GM19099 (cell line): ENCODE results near the gene KRTAP10-8.
"Not testable (repeated sequence)": the region's sequence is repeated elsewhere in the genome, so short reads cannot be mapped to it uniquely, and the experiment has no call there.

Source experiments
- POLR2A ChIP-seq: IDR thresholded peaks from 3 replicates; pipeline ENCODE4 v1.6.1; 2011; ENCODE audit warnings: low read depth; ENCODE audit not compliant: insufficient read length; ENCODE audit errors: extremely low read depth

The KRTAP10-8 gene

DNA sequence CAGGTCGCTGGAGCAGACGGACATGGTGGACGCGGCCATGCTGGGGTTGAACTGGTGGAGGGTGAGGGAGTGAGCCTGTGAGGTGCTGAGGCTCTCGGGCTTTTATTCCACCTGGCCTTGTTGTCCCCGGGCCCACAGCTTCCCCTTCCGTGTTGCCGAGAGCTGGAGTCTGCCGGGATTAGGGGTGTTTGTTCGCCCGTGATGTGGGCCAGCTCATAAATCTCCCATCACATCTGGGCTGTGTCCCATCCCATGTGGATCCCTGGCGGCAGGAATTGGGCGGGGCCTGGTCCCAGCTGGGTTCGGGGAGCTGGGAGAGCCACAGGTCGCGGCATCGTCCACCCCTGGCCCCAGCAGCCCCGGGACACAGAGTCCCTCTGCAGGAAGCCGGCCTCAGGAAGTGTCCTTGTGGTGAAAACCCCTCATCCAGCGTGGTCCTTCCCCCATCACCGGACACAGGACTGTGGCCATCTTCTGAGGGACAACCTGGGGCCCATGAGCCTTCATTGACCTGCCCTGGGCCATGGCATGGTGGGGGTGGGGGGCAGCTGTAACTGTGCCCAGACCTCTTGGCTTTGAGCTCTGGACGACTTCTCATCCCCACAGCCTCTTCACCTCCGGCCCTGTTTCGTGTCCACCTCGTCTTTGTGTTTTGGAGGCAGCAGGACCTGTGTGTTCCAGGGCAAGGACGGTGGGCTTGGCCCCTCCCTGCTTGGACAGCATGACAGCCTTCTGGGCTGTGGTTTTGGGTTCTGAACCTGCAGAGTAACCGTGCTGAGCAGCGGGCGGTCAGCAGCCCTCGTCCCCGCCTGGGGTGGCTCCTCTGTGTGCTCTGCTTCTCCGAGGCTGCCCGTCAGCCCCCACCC is 19.2 kb upstream of the KRTAP10-8 start, which contains the start of gene KRTAP10-6:
TSS of gene KRTAP10-6 (minus strand) at position 60 of the 866 bp plus-strand sequence. CDS start at position 39, 21 bp downstream.
- TF ChIP-seq POLR2A, result no peak

GRCh38 chr21:44593598-44594405 is 18.1 kb upstream of the KRTAP10-8 start:
- TF ChIP-seq POLR2A, result no peak

GRCh38 chr21:44594406-44594916 is 17.4 kb upstream of the KRTAP10-8 start:
- no peak for TF ChIP-seq POLR2A

- TF ChIP-seq POLR2A, result no peak
Measured at GRCh38 chr21:44595524-44595923, 16.4 kb upstream of the KRTAP10-8 start.

- no peak for TF ChIP-seq POLR2A
Measured at GRCh38 chr21:44596068-44596725, 15.7 kb upstream of the KRTAP10-8 start.

DNA sequence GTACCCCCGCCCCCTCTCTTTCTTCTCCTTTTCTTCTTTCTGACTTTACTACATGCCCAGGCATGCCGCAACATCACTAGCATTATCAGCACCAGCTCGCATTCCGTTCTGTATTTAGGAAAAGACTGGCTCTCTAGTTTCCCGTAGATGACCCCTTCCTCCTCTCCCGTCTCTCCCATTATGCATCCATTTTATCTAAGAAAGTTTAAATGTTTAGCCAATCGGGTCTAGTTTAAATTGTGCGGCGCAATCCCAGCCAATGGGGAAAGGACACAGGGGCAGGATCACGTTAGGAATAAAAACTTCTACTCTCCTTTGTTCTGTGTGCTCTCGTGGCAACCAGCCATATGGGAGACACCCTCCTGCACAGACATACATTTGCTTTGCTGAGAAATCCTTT is 13.8 kb upstream of the KRTAP10-8 start:
- TF ChIP-seq POLR2A, result no peak

DNA sequence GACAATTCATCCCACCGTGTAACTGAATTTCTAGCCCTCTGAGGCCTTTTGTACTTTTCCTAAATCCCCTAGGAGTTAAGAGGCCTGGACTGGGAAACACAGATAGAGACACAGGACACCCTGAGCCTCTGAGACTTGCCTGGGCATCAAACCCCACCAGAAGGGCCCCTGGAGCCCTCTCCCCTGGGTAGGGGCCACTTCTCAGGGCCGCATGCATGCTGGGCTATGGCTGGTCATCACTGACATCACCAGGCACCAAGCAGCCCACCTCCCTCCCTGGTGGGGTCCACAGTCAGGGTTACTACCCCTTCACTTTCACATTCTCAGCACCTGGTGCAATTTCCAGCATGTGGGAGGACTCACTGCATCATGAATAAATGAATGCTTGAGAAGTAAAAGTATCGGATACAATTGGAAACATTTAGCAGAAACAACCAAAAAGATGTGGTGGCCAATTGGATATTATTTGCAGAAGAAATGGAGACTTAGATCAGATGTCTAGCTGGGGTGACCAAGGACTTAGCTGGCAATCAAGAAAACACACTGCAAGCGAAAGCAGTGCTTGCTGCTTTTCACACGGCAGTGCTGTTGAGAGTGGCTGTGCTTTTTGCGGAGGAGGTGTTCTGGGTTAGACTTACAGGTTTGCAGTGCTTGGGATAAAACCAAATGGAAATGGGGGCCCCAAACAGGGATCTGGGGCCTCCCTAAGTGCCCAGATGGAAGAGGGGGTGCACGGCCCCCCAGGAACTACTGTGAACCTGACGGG is 12.4 kb upstream of the KRTAP10-8 start:
- TF ChIP-seq POLR2A, result no peak

DNA sequence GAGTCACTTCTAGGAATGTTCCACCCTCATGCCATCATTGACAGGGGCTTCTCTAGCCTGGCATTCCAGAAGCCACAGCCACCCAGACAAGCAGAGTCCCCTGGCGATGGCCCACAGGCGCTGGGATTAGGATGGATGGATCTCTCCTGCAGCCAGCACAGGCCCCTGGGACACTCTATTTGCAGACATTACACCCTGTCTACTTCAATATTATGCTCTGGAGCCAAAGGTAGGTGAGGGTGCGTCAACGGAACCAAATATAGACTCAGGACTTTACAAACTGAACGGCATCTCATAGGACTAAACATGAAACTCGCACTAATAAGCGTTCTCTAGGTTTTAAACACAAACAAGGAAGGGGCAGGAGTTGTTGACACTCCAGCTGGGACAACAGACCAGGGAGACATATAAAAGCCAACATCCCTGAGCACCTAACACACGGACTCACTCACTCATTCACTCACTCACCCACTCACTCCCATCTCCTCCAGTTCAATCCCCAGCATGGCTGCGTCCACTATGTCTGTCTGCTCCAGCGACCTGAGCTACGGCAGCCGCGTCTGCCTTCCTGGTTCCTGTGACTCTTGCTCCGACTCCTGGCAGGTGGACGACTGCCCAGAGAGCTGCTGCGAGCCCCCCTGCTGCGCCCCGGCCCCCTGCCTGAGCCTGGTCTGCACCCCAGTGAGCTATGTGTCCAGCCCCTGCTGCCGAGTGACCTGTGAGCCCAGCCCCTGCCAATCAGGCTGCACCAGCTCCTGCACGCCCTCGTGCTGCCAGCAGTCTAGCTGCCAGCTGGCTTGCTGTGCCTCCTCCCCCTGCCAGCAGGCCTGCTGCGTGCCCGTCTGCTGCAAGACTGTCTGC is 11.5 kb upstream of the KRTAP10-8 start, which contains the start of gene KRTAP10-7:
TSS of gene KRTAP10-7 (plus strand) at position 480 of the 861 bp plus-strand sequence. CDS start at position 505, 25 bp downstream.
- TF ChIP-seq POLR2A, result not testable (repeated sequence)

DNA sequence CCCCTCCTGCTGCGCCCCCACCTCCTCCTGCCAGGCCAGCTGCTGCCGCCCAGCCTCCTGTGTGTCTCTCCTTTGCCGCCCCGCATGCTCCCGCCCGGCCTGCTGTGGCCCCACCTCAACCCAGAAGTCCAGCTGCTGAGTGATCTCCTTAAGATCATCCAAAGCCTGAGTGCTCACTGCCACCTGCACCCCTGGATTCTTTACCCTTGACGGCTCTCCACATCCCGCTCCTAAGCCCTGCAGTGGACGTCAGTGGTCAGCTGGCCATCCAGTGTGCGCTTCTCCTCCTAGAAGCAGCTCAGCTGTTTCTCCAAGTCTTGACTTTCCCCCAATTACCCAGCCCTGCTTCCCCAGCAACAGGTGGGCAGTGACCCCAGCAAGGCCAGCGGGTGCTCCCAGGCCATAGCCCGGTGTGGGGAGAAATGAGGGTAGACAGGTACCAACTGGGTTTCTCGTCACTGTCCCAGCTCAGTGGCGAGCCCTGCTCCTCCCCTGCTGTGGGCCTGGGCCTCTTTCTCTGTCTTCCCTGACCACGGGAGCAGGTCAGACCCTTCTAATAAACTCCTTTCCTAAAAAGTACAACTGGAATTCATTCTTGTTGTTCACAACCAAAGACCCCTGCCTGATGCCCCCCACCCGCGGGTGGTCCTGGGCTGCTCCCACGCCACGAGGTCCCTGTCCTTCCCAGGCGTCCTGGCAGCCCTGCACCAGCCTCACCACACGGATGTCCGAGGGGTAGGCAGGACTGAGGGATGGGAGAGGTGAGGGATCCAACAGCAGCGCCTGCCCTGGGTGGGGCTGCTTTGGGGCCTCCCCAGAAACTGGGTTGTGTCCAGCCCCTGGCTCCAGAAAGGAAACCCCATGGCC is 10.1 kb upstream of the KRTAP10-8 start:
- no peak for TF ChIP-seq POLR2A

DNA sequence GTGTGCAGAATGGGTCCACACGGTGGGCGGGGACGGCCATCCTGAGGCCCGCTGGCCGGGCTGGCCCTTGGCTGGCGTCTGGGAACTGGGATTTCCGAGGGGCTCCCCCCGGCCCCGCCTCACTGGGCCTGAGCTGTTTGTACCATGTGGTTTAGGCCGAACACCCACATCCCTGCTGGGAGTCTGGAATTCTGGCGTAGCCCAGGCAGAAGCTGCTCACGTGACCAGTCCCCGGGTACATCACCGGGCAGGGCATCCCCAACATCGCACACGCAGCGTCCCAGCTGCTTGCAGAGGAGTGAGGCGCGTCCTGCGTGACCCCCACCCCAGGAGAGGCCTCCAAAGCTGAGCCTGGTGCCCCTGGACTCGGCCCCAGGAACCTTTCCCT is 9.4 kb upstream of the KRTAP10-8 start:
- no peak for TF ChIP-seq POLR2A

GRCh38 chr21:44603109-44603875 is 8.6 kb upstream of the KRTAP10-8 start:
- TF ChIP-seq POLR2A, result no peak

DNA sequence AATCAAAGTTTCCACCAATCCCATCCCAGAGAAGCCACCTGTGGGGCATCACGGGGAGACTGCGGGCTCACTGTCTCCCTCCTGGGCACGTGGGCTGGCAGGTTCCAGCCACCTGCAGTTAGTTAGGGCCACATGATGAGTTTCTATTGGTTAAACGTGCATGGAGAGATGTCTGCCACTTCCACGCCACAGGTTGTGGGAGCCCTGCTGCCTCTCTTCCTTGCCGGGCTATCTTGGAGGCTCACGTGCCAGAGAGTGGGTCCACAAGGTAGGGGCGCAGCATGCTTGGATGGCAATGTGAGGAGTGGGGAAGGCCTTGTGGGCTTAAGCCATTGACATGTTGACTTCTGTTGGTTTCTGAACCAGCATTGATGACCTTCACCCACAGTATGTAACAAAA is 8.0 kb upstream of the KRTAP10-8 start:
- no peak for TF ChIP-seq POLR2A
